Measurements from ENCODE around the gene UBXN6. TPM values are rescaled to one million over a fixed set of nuclear protein-coding genes. Genes with fewer than 3 reads are reported as not detected.

UBXN6 gene
- polyA plus RNA-seq, 2 of the 4 experiments (the other 2 are of a cell fraction), result 23.0 to 31.6 TPM

GRCh38 chr19:4434391-4434790 lies 23.2 kb downstream of the UBXN6 start:
- no peaks in the 10 kb centered on the region for H3K9me3 ChIP-seq
- H3K4me3 ChIP-seq, result no peak overlapping the region
- TF ChIP-seq ZSCAN20 (CRISPR knock-in tag; IDR thresholded peaks at IDR 0.05) (no peak), KDM1A (IDR thresholded peaks at IDR 0.05; ENCODE audit: low read depth) (no peak), MYC (IDR thresholded peaks at IDR 0.05; ENCODE audit: borderline replicate concordance, low read length) (no peak), ZC3H11A (IDR thresholded peaks at IDR 0.05) (no peak), CEBPB (IDR thresholded peaks at IDR 0.05) (no peak), EHMT2 (IDR thresholded peaks at IDR 0.05; ENCODE audit: low read depth) (no peak)
- POLR2A ChIA-PET, result no interaction called here
- no peaks in the 10 kb centered on the region for H3K4me1 ChIP-seq
- no peak for DNase-seq (ENCODE audit: low read depth in 1 of 2, low spot score in 1 of 2)
- no peak for ATAC-seq
- CTCF ChIA-PET, result interaction anchor here (0.6 kb wide), 1 partner anchor 40 kb away, joined by 3 read pairs; no protein-coding TSS in a partner anchor
- no peak overlapping the region for H3K27ac ChIP-seq
- WGBS (ENCODE audit: missing lambda C conversion rate), result 95% methylated on average over 9 of the region's 9 CpGs
- FAIRE-seq, result no peak
- no peak overlapping the region for H3K4me2 ChIP-seq

DNA sequence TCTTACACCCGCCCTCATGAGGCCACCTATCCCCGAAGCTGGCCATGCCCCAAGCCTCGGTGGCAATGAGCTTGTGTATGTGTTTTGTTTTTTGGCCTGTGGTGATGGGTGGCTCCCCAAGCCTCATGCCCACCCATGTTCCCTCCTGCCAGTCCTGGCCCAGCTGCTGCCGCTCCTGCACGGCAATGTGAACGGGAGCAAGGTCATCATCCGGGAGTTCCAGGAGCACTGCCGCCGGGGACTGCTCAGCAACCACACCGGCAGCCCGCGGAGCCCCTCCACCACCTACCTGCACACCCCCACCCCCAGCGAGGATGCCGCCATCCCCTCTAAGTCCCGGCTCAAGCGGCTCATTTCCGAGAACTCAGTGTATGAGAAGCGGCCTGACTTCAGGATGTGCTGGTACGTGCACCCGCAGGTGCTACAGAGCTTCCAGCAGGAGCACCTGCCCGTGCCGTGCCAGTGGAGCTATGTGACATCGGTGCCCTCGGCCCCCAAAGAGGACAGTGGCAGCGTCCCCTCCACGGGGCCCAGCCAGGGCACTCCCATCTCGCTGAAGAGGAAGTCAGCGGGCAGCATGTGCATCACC lies 24.6 kb downstream of the UBXN6 start:
- DNase-seq (ENCODE audit: low read depth in 1 of 2, low spot score in 1 of 2) (no peak), ATAC-seq (no peak), FAIRE-seq (no peak)
- Histone ChIP-seq H3K27ac (no peak overlapping the region), H3K4me3 (no peak overlapping the region), H3K4me2 (no peak overlapping the region), H3K4me1 (no peaks in the 10 kb centered on the region), H3K9me3 (no peaks in the 10 kb centered on the region)
- WGBS (ENCODE audit: missing lambda C conversion rate), result 94% methylated on average over 15 of the region's 28 CpGs
- TF ChIP-seq NFE2L2 (conservative IDR thresholded peaks at IDR 0.05; ENCODE audit: low read length), result no peak
- TF ChIP-seq NPAS2 (CRISPR knock-in tag; IDR thresholded peaks at IDR 0.05; ENCODE audit: borderline replicate concordance), result no peak
- TF ChIP-seq RCOR1 (IDR thresholded peaks at IDR 0.05; ENCODE audit: low read depth, low read length), result no peak
- no peak for TF ChIP-seq KDM1A (IDR thresholded peaks at IDR 0.05; ENCODE audit: low read depth)
- ChIA-PET POLR2A (no interaction called here), CTCF (interaction anchor here (0.6 kb wide), 1 partner anchor 153 kb away, joined by 3 read pairs; no protein-coding TSS in a partner anchor)

GRCh38 chr19:4431808-4432674 lies 25.6 kb downstream of the UBXN6 start:
- ChIA-PET CTCF (no interaction called here), POLR2A (no interaction called here)
- FAIRE-seq (no peak), DNase-seq (ENCODE audit: low read depth in 1 of 2, low spot score in 1 of 2) (no peak), ATAC-seq (no peak)
- WGBS (ENCODE audit: missing lambda C conversion rate), result 92% methylated on average over 16 of the region's 26 CpGs
- Histone ChIP-seq H3K9me3 (no peaks in the 10 kb centered on the region), H3K4me2 (no peak overlapping the region), H3K4me3 (no peak overlapping the region), H3K27ac (no peak overlapping the region), H3K4me1 (no peaks in the 10 kb centered on the region)
- TF ChIP-seq, protein P1, sequence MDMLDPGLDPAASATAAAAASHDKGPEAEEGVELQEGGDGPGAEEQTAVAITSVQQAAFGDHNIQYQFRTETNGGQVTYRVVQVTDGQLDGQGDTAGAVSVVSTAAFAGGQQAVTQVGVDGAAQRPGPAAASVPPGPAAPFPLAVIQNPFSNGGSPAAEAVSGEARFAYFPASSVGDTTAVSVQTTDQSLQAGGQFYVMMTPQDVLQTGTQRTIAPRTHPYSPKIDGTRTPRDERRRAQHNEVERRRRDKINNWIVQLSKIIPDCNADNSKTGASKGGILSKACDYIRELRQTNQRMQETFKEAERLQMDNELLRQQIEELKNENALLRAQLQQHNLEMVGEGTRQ (IDR thresholded peaks at IDR 0.05), result no peak
- TF ChIP-seq TP53 (CRISPR knock-in tag; IDR thresholded peaks at IDR 0.05), result no peak
- no peak for TF ChIP-seq KDM1A (IDR thresholded peaks at IDR 0.05; ENCODE audit: low read depth)
- TF ChIP-seq HOXA7 (CRISPR knock-in tag; IDR thresholded peaks at IDR 0.05), result no peak
- no peak for TF ChIP-seq SMC3 (IDR thresholded peaks at IDR 0.05)
- TF ChIP-seq POLR2AphosphoS2 (conservative IDR thresholded peaks at IDR 0.05; ENCODE audit: low read length), result no peak
- no peak for TF ChIP-seq ZNF302 (CRISPR knock-in tag; IDR thresholded peaks at IDR 0.05)
- TF ChIP-seq NPAS2 (CRISPR knock-in tag; IDR thresholded peaks at IDR 0.05; ENCODE audit: borderline replicate concordance), result no peak
- TF ChIP-seq, protein P2, sequence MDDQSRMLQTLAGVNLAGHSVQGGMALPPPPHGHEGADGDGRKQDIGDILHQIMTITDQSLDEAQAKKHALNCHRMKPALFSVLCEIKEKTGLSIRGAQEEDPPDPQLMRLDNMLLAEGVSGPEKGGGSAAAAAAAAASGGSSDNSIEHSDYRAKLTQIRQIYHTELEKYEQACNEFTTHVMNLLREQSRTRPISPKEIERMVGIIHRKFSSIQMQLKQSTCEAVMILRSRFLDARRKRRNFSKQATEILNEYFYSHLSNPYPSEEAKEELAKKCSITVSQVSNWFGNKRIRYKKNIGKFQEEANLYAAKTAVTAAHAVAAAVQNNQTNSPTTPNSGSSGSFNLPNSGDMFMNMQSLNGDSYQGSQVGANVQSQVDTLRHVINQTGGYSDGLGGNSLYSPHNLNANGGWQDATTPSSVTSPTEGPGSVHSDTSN (IDR thresholded peaks at IDR 0.05), result no peak
- TF ChIP-seq EHMT2 (IDR thresholded peaks at IDR 0.05; ENCODE audit: low read depth), result no peak

DNA sequence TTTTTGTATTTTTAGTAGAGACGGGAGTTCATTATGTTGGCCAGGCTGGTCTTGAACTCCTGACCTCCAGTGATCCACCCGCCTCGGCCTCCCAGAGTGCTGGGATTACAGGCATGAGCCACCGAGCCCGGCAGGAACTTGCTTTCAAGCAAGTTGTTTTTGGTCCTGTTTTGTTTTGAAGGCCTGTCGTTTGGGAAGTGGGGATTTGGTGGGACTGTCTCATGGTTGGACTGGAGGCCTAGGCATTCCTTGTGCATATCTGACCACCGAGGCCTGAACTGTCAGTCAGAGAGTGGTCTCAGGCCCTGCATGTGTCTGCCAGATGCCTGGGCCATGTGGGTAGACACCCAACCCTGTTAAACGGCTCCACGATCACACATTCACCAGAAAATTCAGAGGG lies 26.3 kb downstream of the UBXN6 start:
- ChIA-PET POLR2A (no interaction called here), CTCF (no interaction called here)
- no peaks in the 10 kb centered on the region for H3K4me1 ChIP-seq
- 93% methylated on average over 3 of the region's 9 CpGs for WGBS (ENCODE audit: missing lambda C conversion rate)
- no peak for ATAC-seq
- H3K4me2 ChIP-seq, result no peak overlapping the region
- no peak for TF ChIP-seq CHD2 (IDR thresholded peaks at IDR 0.05; ENCODE audit: low read length, partially characterized antibody)
- no peak overlapping the region for H3K4me3 ChIP-seq
- no peak for FAIRE-seq
- H3K27ac ChIP-seq, result no peak overlapping the region
- DNase-seq (ENCODE audit: low read depth in 1 of 2, low spot score in 1 of 2), result no peak
- H3K9me3 ChIP-seq, result no peaks in the 10 kb centered on the region
